ENCODE data around the gene TMEM91.

The TMEM91 gene

GRCh38 chr19:41416194-41416674, 39.9 kb downstream of the TMEM91 start:
- Histone ChIP-seq H3K9me3 (ENCODE audit: low read depth, low read length) (no peaks in the 10 kb centered on the region), H3K9ac (ENCODE audit: insufficient read length) (no peak overlapping the region), H3K27ac (no peak overlapping the region), H3K36me3 (ENCODE audit: insufficient read depth, low read length) (no peaks in the 10 kb centered on the region; the same call in 1 of the 2 replicates), H3K4me3 (no peak overlapping the region)
- TF ChIP-seq FOXP2 (optimal IDR thresholded peaks at IDR 0.05; ENCODE audit: control extremely low read depth, extremely low read length, insufficient read depth): no peak
- no peak for TF ChIP-seq EZH2 (IDR thresholded peaks at IDR 0.05)
- TF ChIP-seq POLR2AphosphoS5 (IDR thresholded peaks at IDR 0.05; ENCODE audit: borderline replicate concordance, low read depth, low read length): no peak
- no peak for DNase-seq (ENCODE audit: low read depth, low spot score)

- DNase-seq (ENCODE audit: low read depth, low spot score): no peak
- Histone ChIP-seq H3K9me3 (ENCODE audit: low read depth, low read length) (no peaks in the 10 kb centered on the region), H3K27ac (no peak overlapping the region), H3K4me3 (no peak overlapping the region), H3K9ac (ENCODE audit: insufficient read length) (no peak overlapping the region), H3K36me3 (ENCODE audit: insufficient read depth, low read length) (no peaks in the 10 kb centered on the region; the same call in 1 of the 2 replicates)
- TF ChIP-seq POLR2AphosphoS5 (IDR thresholded peaks at IDR 0.05; ENCODE audit: borderline replicate concordance, low read depth, low read length) (no peak), EZH2 (IDR thresholded peaks at IDR 0.05) (no peak)
Observed at GRCh38 chr19:41420101-41420880, 44.0 kb downstream of the TMEM91 start.

- no peak overlapping the region for H3K9ac ChIP-seq (ENCODE audit: insufficient read length)
- no peaks in the 10 kb centered on the region; the same call in 1 of the 2 replicates for H3K36me3 ChIP-seq (ENCODE audit: insufficient read depth, low read length)
- no peaks in the 10 kb centered on the region for H3K9me3 ChIP-seq (ENCODE audit: low read depth, low read length)
- no peak overlapping the region for H3K4me3 ChIP-seq
- no peak for TF ChIP-seq FOXP2 (optimal IDR thresholded peaks at IDR 0.05; ENCODE audit: control extremely low read depth, extremely low read length, insufficient read depth)
- no peak for TF ChIP-seq EZH2 (IDR thresholded peaks at IDR 0.05)
- no peak for TF ChIP-seq POLR2AphosphoS5 (IDR thresholded peaks at IDR 0.05; ENCODE audit: borderline replicate concordance, low read depth, low read length)
- no peak overlapping the region for H3K27ac ChIP-seq
- no peak for DNase-seq (ENCODE audit: low read depth, low spot score)
Observed at GRCh38 chr19:41421314-41421713, 45.0 kb downstream of the TMEM91 start.

- Histone ChIP-seq H3K9ac (ENCODE audit: insufficient read length) (no peak overlapping the region), H3K4me3 (no peak overlapping the region), H3K9me3 (ENCODE audit: low read depth, low read length) (no peaks in the 10 kb centered on the region), H3K36me3 (ENCODE audit: insufficient read depth, low read length) (no peaks in the 10 kb centered on the region; the same call in 1 of the 2 replicates), H3K27ac (no peak overlapping the region)
- DNase-seq (ENCODE audit: low read depth, low spot score): no peak
- no peak for TF ChIP-seq FOXP2 (optimal IDR thresholded peaks at IDR 0.05; ENCODE audit: control extremely low read depth, extremely low read length, insufficient read depth)
- no peak for TF ChIP-seq EZH2 (IDR thresholded peaks at IDR 0.05)
- no peak for TF ChIP-seq POLR2AphosphoS5 (IDR thresholded peaks at IDR 0.05; ENCODE audit: borderline replicate concordance, low read depth, low read length)
Observed at GRCh38 chr19:41421973-41422372, 45.6 kb downstream of the TMEM91 start.

GRCh38 chr19:41422456-41422855, 46.1 kb downstream of the TMEM91 start:
- Histone ChIP-seq H3K36me3 (ENCODE audit: insufficient read depth, low read length) (no peaks in the 10 kb centered on the region; the same call in 1 of the 2 replicates), H3K9ac (ENCODE audit: insufficient read length) (no peak overlapping the region), H3K4me3 (no peak overlapping the region), H3K27ac (no peak overlapping the region), H3K9me3 (ENCODE audit: low read depth, low read length) (no peaks in the 10 kb centered on the region)
- no peak for DNase-seq (ENCODE audit: low read depth, low spot score)
- TF ChIP-seq EZH2 (IDR thresholded peaks at IDR 0.05) (no peak), POLR2AphosphoS5 (IDR thresholded peaks at IDR 0.05; ENCODE audit: borderline replicate concordance, low read depth, low read length) (no peak), FOXP2 (optimal IDR thresholded peaks at IDR 0.05; ENCODE audit: control extremely low read depth, extremely low read length, insufficient read depth) (no peak)

GRCh38 chr19:41422955-41423354, 46.6 kb downstream of the TMEM91 start:
- Histone ChIP-seq H3K9me3 (ENCODE audit: low read depth, low read length) (no peaks in the 10 kb centered on the region), H3K27ac (no peak overlapping the region), H3K9ac (ENCODE audit: insufficient read length) (no peak overlapping the region), H3K4me3 (no peak overlapping the region), H3K36me3 (ENCODE audit: insufficient read depth, low read length) (no peaks in the 10 kb centered on the region; the same call in 1 of the 2 replicates)
- no peak for DNase-seq (ENCODE audit: low read depth, low spot score)
- no peak for TF ChIP-seq FOXP2 (optimal IDR thresholded peaks at IDR 0.05; ENCODE audit: control extremely low read depth, extremely low read length, insufficient read depth)
- TF ChIP-seq POLR2AphosphoS5 (IDR thresholded peaks at IDR 0.05; ENCODE audit: borderline replicate concordance, low read depth, low read length): no peak
- TF ChIP-seq EZH2 (IDR thresholded peaks at IDR 0.05): no peak

GRCh38 chr19:41424335-41425173, 48.2 kb downstream of the TMEM91 start:
- TF ChIP-seq FOXP2 (optimal IDR thresholded peaks at IDR 0.05; ENCODE audit: control extremely low read depth, extremely low read length, insufficient read depth) (no peak), EZH2 (IDR thresholded peaks at IDR 0.05) (no peak), POLR2AphosphoS5 (IDR thresholded peaks at IDR 0.05; ENCODE audit: borderline replicate concordance, low read depth, low read length) (no peak)
- H3K36me3 ChIP-seq (ENCODE audit: insufficient read depth, low read length): no peaks in the 10 kb centered on the region; the same call in 1 of the 2 replicates
- H3K27ac ChIP-seq: no peak overlapping the region
- H3K4me3 ChIP-seq: no peak overlapping the region
- H3K9me3 ChIP-seq (ENCODE audit: low read depth, low read length): no peaks in the 10 kb centered on the region
- no peak for DNase-seq (ENCODE audit: low read depth, low spot score)
- H3K9ac ChIP-seq (ENCODE audit: insufficient read length): no peak overlapping the region
